KMS-11 (cell line): ENCODE results near the gene ZNF14.
"Not testable (repeated sequence)": the region's sequence is repeated elsewhere in the genome, so short reads cannot be mapped to it uniquely, and the experiment has no call there.

Experiments
- H2AFZ ChIP-seq: fragments of 200-600 bp; sonication (generic); 2 replicates; pipeline ENCODE4 v1.6.1; 2016; ENCODE audit warnings: antibody characterized with exemption, mixed run types, low read depth
- H3K27ac ChIP-seq: fragments of 200-600 bp; sonication (generic); 2 replicates; pipeline ENCODE4 v1.6.1; 2016; ENCODE audit warnings: mild to moderate bottlenecking, mixed run types
- H3K27me3 ChIP-seq: fragments of 200-600 bp; sonication (generic); 2 replicates; pipeline ENCODE4 v1.6.1; 2017; ENCODE audit warnings: mild to moderate bottlenecking, low read depth, mixed run types, moderate library complexity; ENCODE audit not compliant: insufficient read depth
- H3K36me3 ChIP-seq: fragments of 200-600 bp; sonication (generic); 2 replicates; pipeline ENCODE4 v1.6.1; 2017; ENCODE audit warnings: mild to moderate bottlenecking, mixed run types; ENCODE audit not compliant: insufficient read depth
- H3K4me1 ChIP-seq: fragments of 200-600 bp; sonication (generic); 2 replicates; pipeline ENCODE4 v1.6.1; 2016; ENCODE audit warnings: mild to moderate bottlenecking, low read depth, mixed run types; ENCODE audit not compliant: poor library complexity, severe bottlenecking
- H3K4me2 ChIP-seq: fragments of 200-600 bp; sonication (generic); 2 replicates; pipeline ENCODE4 v1.7.0; 2016; ENCODE audit warnings: mild to moderate bottlenecking, mixed run types
- H3K4me3 ChIP-seq: fragments of 200-600 bp; sonication (generic); IDR thresholded peaks from 2 replicates; pipeline ENCODE4 v1.6.1; 2017; ENCODE audit warnings: low read depth, low read length, mixed read lengths; ENCODE audit not compliant: insufficient read depth
- H3K79me2 ChIP-seq: fragments of 200-600 bp; sonication (generic); 2 replicates; pipeline ENCODE4 v1.6.1; 2016; ENCODE audit warnings: low read depth, mixed run types; ENCODE audit not compliant: insufficient read depth
- H3K9ac ChIP-seq: fragments of 200-600 bp; sonication (generic); 2 replicates; pipeline ENCODE4 v1.6.1; 2016; ENCODE audit warnings: mild to moderate bottlenecking, mixed run types
- H4K20me1 ChIP-seq: fragments of 200-600 bp; sonication (generic); 2 replicates; pipeline ENCODE4 v1.6.1; 2016; ENCODE audit warnings: mild to moderate bottlenecking, mixed run types; ENCODE audit not compliant: insufficient read depth
- TF ChIP-seq, protein P1 (sequence below): fragments of 200-600 bp; sonication (generic); conservative IDR thresholded peaks from 2 replicates; pipeline ENCODE4 v1.6.1; 2017; ENCODE audit warnings: low read depth, mild to moderate bottlenecking, antibody characterized with exemption, low read length, moderate library complexity, mixed read lengths

The ZNF14 gene

DNA sequence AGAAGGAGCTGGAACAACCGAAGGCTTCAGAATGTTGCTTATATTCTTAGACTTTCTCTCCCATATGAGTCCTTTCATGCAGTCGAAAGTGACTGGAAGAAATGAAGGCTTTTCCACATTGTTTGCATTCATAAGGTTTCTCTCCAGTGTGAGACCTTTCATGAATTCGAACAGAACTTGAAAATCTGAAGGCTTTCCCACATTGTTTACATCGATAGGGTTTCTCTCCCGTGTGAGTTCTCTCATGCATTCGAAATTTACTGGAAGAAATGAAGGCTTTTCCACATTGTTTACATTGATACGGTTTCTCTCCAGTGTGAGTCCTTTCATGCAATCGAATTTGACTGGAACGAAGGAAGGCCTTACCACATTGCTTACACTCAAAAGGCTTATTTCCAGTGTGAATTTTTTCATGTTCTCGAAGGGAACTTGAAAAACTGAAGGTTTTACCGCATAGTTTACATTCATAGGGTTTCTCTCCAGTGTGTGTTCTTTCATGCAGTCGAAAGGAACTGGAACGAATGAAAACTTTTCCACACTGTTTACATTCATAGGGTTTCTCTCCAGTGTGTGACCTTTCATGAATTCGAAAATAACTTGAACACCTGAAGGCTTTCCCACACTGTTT, 21.5 kb downstream of the ZNF14 start:
- no peaks in the 10 kb centered on the region for H3K36me3 ChIP-seq
- TF ChIP-seq, protein P1, sequence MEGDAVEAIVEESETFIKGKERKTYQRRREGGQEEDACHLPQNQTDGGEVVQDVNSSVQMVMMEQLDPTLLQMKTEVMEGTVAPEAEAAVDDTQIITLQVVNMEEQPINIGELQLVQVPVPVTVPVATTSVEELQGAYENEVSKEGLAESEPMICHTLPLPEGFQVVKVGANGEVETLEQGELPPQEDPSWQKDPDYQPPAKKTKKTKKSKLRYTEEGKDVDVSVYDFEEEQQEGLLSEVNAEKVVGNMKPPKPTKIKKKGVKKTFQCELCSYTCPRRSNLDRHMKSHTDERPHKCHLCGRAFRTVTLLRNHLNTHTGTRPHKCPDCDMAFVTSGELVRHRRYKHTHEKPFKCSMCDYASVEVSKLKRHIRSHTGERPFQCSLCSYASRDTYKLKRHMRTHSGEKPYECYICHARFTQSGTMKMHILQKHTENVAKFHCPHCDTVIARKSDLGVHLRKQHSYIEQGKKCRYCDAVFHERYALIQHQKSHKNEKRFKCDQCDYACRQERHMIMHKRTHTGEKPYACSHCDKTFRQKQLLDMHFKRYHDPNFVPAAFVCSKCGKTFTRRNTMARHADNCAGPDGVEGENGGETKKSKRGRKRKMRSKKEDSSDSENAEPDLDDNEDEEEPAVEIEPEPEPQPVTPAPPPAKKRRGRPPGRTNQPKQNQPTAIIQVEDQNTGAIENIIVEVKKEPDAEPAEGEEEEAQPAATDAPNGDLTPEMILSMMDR: no peak

DNA sequence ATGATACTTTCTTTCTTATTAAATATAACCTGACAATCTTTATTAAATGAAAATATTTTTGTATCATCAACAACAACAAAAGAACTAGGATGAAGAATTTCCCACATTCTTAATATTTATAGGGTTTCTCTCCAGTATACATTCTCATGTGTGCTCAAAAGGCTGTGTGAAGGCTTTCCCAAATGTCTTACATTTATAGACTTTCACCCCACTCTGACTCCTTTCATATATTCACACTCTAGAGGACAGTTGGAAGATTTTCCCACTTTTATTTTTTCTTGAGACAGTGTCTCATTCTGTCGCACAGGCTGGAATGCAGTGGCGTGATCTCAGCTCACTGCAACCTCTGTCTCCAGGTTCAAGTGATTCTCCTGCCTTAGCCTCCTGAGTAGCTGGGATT, 22.4 kb downstream of the ZNF14 start:
- Histone ChIP-seq H3K4me1 (no peaks in the 10 kb centered on the region), H3K4me2 (no peak overlapping the region), H3K27me3 (no peaks in the 10 kb centered on the region), H3K4me3 (no peak overlapping the region), H4K20me1 (no peaks in the 10 kb centered on the region), H3K27ac (no peak overlapping the region), H3K9ac (no peak overlapping the region), H3K79me2 (no peaks in the 10 kb centered on the region), H3K36me3 (no peaks in the 10 kb centered on the region), H2AFZ (no peak overlapping the region)
- TF ChIP-seq, protein P1: no peak

More for the DNA sequence above, 21.5 kb downstream of the ZNF14 start:
- no peaks in the 10 kb centered on the region for H4K20me1 ChIP-seq
- no peaks in the 10 kb centered on the region for H3K79me2 ChIP-seq
- H3K27me3 ChIP-seq: no peaks in the 10 kb centered on the region
- no peak overlapping the region for H2AFZ ChIP-seq
- H3K4me1 ChIP-seq: no peaks in the 10 kb centered on the region
- H3K4me3 ChIP-seq: no peak overlapping the region
- no peak overlapping the region for H3K9ac ChIP-seq
- H3K4me2 ChIP-seq: no peak overlapping the region
- H3K27ac ChIP-seq: no peak overlapping the region

DNA sequence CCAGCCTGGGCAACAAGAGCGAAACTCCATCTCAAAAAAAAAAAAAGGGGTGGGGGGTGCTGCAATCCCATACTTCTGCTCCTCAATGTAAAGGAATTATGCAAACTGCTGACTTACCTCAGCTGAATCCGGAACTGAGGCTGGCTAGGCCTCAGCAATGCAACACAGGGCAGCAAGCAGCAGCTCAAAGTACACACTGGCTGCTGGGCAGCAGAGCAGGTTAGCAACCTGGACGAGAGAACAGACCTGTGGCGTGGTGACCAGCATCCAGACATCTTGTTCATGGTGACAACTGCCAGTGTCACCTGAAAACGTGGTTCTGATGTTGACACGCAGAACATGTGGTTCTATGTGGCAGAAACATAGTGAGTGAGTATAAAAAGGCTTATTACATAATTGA, 28.1 kb downstream of the ZNF14 start:
- TF ChIP-seq, protein P1: no peak
- Histone ChIP-seq H3K27me3 (no peaks in the 10 kb centered on the region), H3K4me2 (no peak overlapping the region), H3K9ac (no peak overlapping the region), H3K36me3 (no peaks in the 10 kb centered on the region), H3K4me1 (no peaks in the 10 kb centered on the region), H3K27ac (no peak overlapping the region), H4K20me1 (no peaks in the 10 kb centered on the region), H3K79me2 (no peaks in the 10 kb centered on the region), H3K4me3 (no peak overlapping the region), H2AFZ (no peak overlapping the region)

DNA sequence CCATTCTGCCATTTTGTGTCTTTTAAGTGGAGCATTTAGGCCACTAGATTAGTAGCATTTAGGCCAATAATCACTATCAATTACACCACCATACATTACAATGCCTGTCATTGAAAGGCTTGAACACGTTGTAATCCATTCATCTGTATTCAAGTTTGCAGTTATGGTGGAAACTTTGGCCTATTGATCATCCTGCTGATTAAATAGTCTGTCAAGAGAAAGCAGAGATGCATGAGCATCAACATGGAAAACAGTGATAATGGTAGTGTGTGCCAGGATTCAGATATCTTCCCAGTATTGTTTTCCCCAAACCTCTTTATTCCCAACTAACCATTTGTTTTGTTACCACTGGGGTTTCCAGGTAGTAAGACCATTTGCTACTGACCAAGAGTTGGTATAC, 32.4 kb downstream of the ZNF14 start:
- H4K20me1 ChIP-seq, H3K4me3 ChIP-seq, H3K27me3 ChIP-seq, H3K79me2 ChIP-seq, H3K36me3 ChIP-seq, H2AFZ ChIP-seq, H3K4me2 ChIP-seq, H3K27ac ChIP-seq, H3K9ac ChIP-seq, H3K4me1 ChIP-seq: not testable (repeated sequence)

DNA sequence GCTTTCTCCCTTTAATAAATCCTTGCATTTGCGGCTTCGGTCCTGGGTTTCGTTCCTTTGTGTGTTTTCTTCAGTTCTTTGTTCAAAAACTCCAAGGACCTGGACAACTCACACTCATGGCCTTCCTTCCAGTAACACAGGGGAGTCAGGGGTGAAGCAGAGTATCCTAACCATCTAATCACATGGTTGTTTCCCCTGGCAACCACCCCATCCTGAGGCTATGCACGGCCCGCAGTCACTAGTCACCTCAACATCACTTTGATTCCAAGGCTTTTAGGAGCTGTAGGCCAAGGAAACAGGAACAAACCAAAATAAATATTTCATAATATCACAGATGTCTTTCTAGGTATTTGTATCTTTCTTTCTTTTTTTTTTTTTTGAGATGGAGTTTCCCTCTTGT, 35.3 kb downstream of the ZNF14 start:
- TF ChIP-seq, protein P1: no peak
- Histone ChIP-seq H4K20me1 (no peaks in the 10 kb centered on the region), H3K4me3 (no peak overlapping the region), H3K27ac (no peak overlapping the region), H2AFZ (no peak overlapping the region), H3K27me3 (no peaks in the 10 kb centered on the region), H3K4me1 (no peaks in the 10 kb centered on the region), H3K9ac (no peak overlapping the region), H3K36me3 (no peaks in the 10 kb centered on the region), H3K4me2 (no peak overlapping the region), H3K79me2 (no peaks in the 10 kb centered on the region)
